Stimulated activated CD8-positive, alpha-beta memory T cell treated with anti-CD3 and anti-CD28 coated beads, Interleukin-12 subunit alpha, Interleukin-12 subunit beta, amount 100 ng/mL, for 24 hours (primary cell): ENCODE measurements around the gene CBS.
"Not testable (repeated sequence)": the region's sequence is repeated elsewhere in the genome, so short reads cannot be mapped to it uniquely, and the experiment has no call there.

Source experiments
- DNase-seq: peaks from one replicate; pipeline ENCODE4 v3.0.0-alpha.2; 2020; ENCODE audit errors: extremely low read depth

Gene CBS

GRCh38 chr21:43068065-43068464, 7.6 kb downstream of the CBS start:
- not testable (repeated sequence) for DNase-seq

- not testable (repeated sequence) for DNase-seq
Measured at GRCh38 chr21:43066690-43067089, 8.9 kb downstream of the CBS start.

GRCh38 chr21:43065991-43066390, 9.6 kb downstream of the CBS start:
- DNase-seq, result not testable (repeated sequence)

- not testable (repeated sequence) for DNase-seq
Measured at GRCh38 chr21:43064265-43064917, 11.2 kb downstream of the CBS start.

GRCh38 chr21:43062955-43063664, 12.5 kb downstream of the CBS start:
- not testable (repeated sequence) for DNase-seq

GRCh38 chr21:43053112-43053511, 22.5 kb downstream of the CBS start:
- not testable (repeated sequence) for DNase-seq

GRCh38 chr21:43045876-43046821, 29.5 kb downstream of the CBS start:
- not testable (repeated sequence) for DNase-seq

GRCh38 chr21:43045165-43045875, 30.3 kb downstream of the CBS start:
- not testable (repeated sequence) for DNase-seq

GRCh38 chr21:43044547-43044946, 31.1 kb downstream of the CBS start:
- DNase-seq, result not testable (repeated sequence)

GRCh38 chr21:43043291-43043690, 32.3 kb downstream of the CBS start:
- not testable (repeated sequence) for DNase-seq

GRCh38 chr21:43042169-43042568, 33.5 kb downstream of the CBS start:
- DNase-seq, result not testable (repeated sequence)

GRCh38 chr21:43038659-43039044, 37.0 kb downstream of the CBS start:
- not testable (repeated sequence) for DNase-seq

GRCh38 chr21:43037918-43038658, 37.5 kb downstream of the CBS start:
- DNase-seq, result not testable (repeated sequence)

- DNase-seq, result not testable (repeated sequence)
Measured at GRCh38 chr21:43036889-43037288, 38.7 kb downstream of the CBS start.

- DNase-seq, result no peak
Measured at GRCh38 chr21:43034826-43035225, 40.8 kb downstream of the CBS start.

GRCh38 chr21:43034101-43034500, 41.5 kb downstream of the CBS start:
- no peak for DNase-seq

GRCh38 chr21:43031121-43031619, 44.5 kb downstream of the CBS start:
- no peak for DNase-seq

- no peak for DNase-seq
Measured at GRCh38 chr21:43029785-43030184, 45.9 kb downstream of the CBS start.

GRCh38 chr21:43027846-43028731, 47.5 kb downstream of the CBS start:
- no peak for DNase-seq
